Left lobe of liver (tissue), 2 donors: Measurements from ENCODE around the gene CAMTA1. TPM values are rescaled to one million over a fixed set of nuclear protein-coding genes. Genes with fewer than 3 reads are reported as not detected.

Experiments used
- ATAC-seq: fragments of 200-7000 bp; cut with Tn5 transposase; one replicate; pipeline ENCODE4 v1.9.1; 2020; ENCODE audit warnings: mild to moderate bottlenecking, moderate library complexity
- DNase-seq: peaks from one replicate; pipeline ENCODE4 v3.0.0-alpha.2; 2020; ENCODE audit warnings: low spot score
- total RNA-seq: library from RNA; stranded (reverse); gene quantifications from one replicate; pipeline ENCODE4 v1.2.1, GENCODE V29; 2021
- donor health status: DM: no; HTN: no; CAD: no; lungs with moderate emphysema.
- donor health status: DM: no; HTN: yes; CAD: no.

Gene CAMTA1
- total RNA-seq, 1 donor from 2014 or later = 33.6 TPM

DNA sequence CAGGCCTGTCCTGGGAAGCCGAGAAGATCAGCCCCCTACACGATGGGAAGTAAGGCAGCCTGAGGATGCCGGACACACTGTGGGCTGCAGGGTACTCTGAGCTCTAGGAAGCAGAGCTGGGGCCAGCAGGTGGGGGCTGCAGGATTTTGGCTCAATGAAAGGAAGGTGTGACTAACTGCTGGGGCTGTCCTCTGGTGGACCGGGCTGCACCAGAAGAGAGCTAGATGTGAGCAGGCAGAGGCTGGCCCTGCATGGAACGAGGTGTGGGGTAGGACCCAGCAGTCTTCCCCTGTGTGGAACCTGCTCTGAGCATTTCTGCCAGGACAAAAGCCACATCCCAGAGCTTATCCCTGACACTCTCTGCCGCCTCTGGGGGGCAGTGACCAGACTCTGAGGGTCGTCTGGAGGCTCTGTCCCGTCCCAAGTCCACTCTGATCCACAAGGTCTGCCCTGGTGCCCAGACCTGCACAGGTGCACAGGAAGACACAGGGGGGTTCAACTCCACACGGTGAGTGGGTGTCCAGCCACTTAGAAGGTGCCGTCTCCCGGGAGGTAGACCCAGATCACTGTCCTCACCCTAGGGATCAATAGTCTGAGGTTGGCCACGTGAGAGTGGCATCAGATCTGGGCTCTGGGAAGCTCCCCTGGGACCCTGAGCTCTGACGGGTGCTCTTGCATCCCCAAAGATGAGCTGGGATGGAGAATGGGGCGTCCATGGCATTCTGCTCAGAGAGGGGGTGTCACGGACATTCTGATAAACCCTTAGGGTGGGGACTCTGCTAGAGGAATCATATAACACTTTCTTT, 798.2 kb downstream of the CAMTA1 start:
- ATAC-seq (no peak), DNase-seq (no peak)

GRCh38 chr1:7584157-7584556, 798.9 kb downstream of the CAMTA1 start:
- ATAC-seq (no peak), DNase-seq (no peak)

DNA sequence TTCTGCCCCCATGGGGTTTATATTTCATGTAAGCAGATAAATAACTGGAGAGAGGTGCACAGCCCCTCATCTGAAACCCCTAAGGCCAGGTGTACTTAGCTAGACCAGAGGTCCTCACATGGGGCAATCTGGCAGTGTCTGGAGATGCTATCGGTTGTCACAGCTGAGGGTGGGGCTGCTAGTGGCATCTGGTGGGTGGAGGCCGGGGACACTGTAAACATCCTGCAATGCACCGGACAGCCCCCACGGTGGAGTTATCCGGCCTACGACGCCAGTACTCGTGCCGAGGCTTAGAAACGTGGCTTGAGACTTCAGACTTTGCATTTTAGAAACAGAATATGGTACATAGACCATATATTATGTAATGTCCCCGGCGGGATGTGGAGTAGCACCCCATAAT, 799.4 kb downstream of the CAMTA1 start:
- DNase-seq = no peak
- ATAC-seq = no peak

DNA sequence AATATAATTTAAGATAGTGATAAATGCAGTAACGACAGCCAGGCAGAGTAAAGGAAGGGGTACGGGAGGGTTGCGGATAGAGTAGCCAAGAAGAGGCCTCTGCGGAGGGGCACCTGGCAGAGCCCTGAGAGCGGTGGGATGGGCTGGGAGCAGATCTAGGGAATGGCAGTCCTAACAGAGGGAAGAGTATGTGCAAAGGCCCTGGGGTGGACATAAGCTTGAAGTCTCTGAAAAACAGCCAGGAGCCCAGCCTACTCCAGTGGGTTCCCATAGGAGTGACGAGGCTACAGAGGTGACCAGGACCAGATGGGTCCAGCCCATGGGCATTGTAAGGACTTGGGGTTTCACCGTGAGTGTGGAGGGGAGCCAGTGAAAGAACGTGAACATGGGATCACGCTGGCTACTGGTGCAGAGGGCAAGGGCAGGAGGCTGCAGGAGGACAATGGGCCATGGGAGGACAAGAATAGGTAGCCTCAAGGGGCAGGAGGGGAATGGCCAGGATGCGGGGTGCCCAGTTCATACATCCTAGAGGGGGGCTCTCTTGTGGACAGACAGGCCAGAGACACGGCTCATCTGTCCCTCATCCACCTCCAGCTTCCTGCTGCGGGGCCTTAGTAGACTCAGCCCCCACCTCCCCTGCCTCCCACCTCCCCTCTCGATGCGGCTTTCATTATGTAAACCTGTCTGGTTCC, 800.1 kb downstream of the CAMTA1 start:
- no peak for DNase-seq
- ATAC-seq = no peak

DNA sequence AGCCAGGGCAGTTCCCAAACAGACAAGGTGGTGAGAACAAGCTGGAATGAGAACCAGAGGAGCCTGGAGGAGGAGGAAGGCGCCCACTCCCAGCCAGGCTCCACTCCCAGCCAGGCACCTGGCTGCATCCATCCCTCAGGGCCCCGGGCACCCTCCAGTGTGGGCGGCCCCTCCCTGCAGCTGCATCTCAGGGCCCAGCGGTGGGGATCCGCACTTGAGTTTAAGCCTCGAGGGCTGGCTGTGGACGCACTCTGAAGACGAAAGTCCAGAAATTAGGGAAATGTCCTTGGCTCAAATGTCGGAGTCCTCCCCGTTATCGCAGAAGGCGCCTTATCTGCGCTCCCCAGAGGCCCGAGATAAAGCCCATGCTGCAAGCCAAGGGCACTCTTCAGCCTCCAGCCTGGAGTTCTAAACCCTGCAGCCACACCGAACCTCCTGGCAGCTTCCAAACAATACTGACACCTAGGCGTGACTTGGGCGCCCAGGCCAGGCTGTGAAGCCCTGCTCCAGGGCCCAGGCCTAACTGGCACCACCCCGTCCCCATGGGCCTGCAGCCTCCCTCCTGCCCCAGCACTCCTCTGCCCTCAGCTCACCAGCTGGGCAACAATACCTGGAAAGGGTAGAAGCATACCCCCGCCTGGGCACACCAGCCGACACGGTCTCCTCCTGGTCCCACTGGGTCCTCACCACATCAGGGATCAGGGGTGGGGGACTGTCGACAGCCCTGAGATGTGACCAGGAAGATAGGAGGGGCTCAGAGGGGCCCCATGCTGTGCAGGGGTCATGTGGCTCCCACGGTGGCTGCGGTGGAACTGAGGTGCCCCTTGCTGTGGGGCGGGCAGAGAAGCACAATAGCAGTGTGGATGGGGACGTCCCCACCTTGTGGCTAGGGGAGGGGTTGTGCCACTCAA, 801.0 kb downstream of the CAMTA1 start:
- no peak for ATAC-seq
- no peak for DNase-seq

- ATAC-seq = no peak
These were observed 802.0 kb downstream of the CAMTA1 start for GRCh38 chr1:7587108-7587772.

GRCh38 chr1:7587773-7588456, 802.7 kb downstream of the CAMTA1 start:
- DNase-seq = no peak

More at GRCh38 chr1:7587108-7587772, 802.0 kb downstream of the CAMTA1 start:
- no peak for DNase-seq

GRCh38 chr1:7588457-7588827, 803.2 kb downstream of the CAMTA1 start:
- no peak for DNase-seq

More at GRCh38 chr1:7587773-7588456, 802.7 kb downstream of the CAMTA1 start:
- no peak for ATAC-seq

DNA sequence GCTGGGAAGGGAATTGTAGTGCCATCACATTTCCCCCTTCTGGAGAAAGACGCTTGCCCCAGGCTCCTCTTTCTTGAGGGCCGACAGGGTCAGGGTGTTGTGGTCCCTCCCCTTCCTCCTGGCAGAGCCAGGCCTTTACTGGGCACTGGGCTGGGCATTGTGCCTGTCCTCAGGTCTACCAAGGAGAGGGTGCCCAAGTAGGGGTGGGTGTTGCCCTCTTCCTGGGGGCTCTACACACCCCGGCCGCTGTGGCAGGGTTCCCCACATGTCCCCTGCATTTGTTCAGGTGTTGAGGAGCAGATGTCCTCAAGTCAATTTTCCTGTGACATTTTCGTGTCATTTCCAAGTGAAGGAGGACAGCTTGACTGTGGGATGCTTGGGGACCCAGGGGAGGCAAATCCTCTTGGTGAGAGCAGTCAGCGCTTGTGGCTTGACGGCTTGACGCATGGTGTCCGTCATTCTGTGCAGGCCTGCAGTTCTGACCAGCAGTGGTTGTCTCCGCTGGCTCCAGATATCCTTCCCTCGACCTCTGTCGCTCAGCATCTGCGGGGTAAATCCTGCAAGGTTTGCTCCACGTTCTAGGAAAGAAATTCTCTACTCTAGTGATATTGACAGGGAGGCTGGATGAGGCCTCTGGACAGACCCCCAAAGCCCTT, 804.0 kb downstream of the CAMTA1 start:
- DNase-seq (no peak), ATAC-seq (no peak)

More at GRCh38 chr1:7588457-7588827, 803.2 kb downstream of the CAMTA1 start:
- ATAC-seq = no peak

DNA sequence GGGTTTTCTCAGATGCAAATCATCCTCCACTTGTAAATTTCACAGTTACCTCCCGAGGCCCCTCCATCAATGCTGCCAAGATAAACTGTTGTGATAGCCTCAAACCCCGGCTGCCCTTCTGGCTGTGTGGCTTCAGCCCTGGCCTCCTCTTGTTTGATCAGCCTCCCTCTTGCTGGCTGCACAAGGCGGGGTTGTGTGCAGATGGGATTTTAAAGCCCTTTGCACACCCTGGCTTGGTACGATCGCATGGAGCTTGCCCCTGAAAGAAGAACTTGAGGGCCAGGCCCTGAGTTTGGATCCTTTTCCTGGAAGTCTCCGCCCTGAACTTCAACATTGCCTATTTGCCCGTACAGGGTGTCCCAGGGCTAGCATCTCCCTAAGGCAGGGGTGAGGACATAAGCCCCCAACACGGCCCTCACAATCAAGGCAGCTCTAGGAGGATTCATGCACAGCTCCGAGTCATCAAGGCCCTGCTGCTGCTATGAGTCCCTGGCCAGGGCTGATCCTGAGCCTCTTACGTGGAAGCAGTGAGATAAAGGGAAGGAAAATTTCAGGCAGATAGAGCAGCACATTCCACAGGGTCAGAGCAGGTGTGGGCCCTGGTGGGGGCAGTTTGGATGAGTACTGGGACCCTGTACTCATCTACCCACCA, 804.6 kb downstream of the CAMTA1 start:
- no peak for ATAC-seq
- DNase-seq = no peak

DNA sequence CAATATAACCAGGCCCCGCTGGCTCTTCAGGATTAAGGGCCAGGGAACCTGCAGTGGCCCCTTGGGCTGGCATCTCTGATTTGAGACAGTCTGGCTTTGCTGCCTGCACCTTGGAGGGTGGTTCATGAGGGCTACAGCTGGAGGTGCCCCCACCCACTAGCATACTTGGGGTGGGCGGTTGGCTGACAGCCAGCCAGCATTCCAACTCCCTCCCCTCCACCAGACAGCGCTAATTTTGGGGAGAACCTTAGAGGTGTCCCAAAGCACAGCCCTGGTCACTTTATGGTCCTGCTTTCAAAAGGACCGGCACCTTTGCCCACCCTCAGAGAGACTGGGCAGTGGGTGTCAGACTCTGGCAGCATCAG, 805.2 kb downstream of the CAMTA1 start:
- ATAC-seq = no peak
- no peak for DNase-seq

GRCh38 chr1:7591565-7591964, 806.3 kb downstream of the CAMTA1 start:
- ATAC-seq = no peak
- DNase-seq = no peak

DNA sequence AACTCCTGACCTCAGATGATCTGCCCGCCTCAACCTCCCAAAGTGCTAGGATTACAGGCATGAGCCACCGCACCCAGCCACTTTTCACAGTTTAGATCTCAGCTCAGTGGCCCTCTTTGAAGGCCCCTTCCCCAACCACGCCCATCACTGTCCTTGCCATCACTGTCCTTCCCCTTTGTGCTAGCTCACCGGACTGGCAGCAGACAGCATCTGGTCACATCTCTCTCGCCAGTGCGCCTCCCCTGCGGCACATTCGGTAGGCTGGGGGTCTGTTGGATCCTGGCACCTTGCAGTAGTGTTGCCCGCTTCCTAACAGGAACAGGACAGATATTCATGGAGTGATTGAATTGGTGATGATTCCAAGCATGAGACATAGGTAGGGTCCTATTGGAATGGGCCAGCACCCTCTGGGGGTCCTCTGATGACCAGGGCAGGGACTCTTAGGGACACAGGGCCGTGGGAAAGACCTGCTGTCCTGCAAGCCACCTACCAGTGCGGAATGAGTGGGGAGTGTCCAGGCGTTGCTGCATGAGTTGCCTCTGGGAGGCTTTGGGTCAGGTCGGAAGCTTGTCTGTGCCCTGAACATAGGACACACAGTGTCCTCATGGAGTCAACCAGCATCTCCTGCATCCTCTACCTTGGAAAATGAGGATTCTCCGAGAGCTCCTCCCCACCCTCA, 807.0 kb downstream of the CAMTA1 start:
- no peak for DNase-seq
- ATAC-seq = no peak

- DNase-seq (no peak), ATAC-seq (no peak)
These were observed 808.9 kb downstream of the CAMTA1 start for GRCh38 chr1:7594002-7594713.

- ATAC-seq (no peak), DNase-seq (no peak)
These were observed 809.6 kb downstream of the CAMTA1 start for GRCh38 chr1:7594714-7595295.

DNA sequence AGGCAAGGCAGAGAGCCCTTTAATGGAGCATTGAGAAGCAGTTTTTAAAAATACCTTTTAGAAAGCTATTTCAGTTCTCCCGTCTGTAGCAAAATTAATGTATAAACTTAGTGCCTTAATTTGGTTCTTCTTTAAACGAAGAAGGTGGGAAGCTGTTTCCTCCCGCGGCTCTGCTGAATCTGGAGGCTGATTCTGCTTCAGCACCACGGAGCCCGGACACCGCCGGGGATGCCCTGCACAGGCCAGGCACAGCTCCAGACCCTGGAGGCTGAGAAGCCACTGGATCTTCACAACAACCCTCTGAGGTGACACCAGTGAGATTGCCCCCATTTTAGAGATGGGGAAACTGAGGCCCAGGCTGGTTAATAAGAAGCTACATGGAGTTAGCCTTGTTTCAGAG, 810.1 kb downstream of the CAMTA1 start:
- no peak for DNase-seq
- ATAC-seq = no peak

GRCh38 chr1:7596126-7596965, 811.1 kb downstream of the CAMTA1 start:
- no peak for ATAC-seq
- DNase-seq = no peak
